ENCODE measurements around the gene C22orf15.

- TF ChIP-seq, protein P1, sequence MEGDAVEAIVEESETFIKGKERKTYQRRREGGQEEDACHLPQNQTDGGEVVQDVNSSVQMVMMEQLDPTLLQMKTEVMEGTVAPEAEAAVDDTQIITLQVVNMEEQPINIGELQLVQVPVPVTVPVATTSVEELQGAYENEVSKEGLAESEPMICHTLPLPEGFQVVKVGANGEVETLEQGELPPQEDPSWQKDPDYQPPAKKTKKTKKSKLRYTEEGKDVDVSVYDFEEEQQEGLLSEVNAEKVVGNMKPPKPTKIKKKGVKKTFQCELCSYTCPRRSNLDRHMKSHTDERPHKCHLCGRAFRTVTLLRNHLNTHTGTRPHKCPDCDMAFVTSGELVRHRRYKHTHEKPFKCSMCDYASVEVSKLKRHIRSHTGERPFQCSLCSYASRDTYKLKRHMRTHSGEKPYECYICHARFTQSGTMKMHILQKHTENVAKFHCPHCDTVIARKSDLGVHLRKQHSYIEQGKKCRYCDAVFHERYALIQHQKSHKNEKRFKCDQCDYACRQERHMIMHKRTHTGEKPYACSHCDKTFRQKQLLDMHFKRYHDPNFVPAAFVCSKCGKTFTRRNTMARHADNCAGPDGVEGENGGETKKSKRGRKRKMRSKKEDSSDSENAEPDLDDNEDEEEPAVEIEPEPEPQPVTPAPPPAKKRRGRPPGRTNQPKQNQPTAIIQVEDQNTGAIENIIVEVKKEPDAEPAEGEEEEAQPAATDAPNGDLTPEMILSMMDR (IDR thresholded peaks at IDR 0.05; ENCODE audit: low read depth, low read length) = no peak
- TF ChIP-seq EZH2phosphoT487 (IDR thresholded peaks at IDR 0.05; ENCODE audit: low read depth) = no peak
Measured at GRCh38 chr22:23787600-23787896, 24.8 kb downstream of the C22orf15 start.

Measured in OCI-LY3 (cell line).